Tongue (tissue), 2 donors: ENCODE measurements around the gene RRM2. TPM values are rescaled to one million over a fixed set of nuclear protein-coding genes. Genes with fewer than 3 reads are reported as not detected.
"Not testable (repeated sequence)": the region's sequence is repeated elsewhere in the genome, so short reads cannot be mapped to it uniquely, and the experiment has no call there.

Experiments
- DNase-seq: peaks from one replicate; pipeline ENCODE4 v3.0.0-alpha.2; 2015
- total RNA-seq: library from RNA; depleted of rRNA; stranded (reverse); fragments of >200 nt; gene quantifications from one replicate; pipeline ENCODE4 v1.2.3, GENCODE V29; 2014

The RRM2 gene
- total RNA-seq, 1 donor from 2014 or later: 20.3 TPM

GRCh38 chr2:10132596-10132995 is 10.1 kb downstream of the RRM2 start:
- no peak for DNase-seq

DNA sequence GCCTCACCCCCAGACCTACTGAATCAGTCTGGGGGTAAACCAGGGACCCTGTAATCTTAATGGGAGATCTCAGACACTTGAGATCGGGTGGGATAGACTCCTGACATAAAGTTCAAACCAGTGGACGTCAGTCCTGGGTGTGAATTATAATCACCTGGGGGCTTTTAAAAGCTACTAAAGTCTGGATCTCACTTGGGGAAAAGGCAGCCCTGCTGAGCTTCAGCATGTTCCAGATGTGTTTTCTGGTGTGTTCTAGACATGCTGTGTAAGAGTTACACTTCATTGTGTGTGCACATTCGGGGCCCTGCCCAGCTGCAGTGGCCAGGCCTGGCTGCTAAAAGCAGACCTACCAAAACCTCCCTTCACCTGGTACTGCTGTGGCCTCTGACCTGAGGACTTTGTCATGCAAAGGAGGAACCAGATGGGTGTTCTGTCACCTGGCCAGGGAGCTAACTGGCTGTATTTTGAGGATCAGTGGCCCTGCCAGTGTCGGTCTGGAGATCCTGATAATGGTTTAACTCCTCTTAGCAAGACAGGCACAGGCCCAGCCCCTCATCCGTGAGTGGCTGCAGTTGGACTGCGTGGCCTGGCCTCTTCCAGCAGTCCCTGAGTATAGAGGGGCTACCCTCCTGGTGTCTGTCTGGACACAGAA is 10.6 kb downstream of the RRM2 start:
- no peak for DNase-seq

DNA sequence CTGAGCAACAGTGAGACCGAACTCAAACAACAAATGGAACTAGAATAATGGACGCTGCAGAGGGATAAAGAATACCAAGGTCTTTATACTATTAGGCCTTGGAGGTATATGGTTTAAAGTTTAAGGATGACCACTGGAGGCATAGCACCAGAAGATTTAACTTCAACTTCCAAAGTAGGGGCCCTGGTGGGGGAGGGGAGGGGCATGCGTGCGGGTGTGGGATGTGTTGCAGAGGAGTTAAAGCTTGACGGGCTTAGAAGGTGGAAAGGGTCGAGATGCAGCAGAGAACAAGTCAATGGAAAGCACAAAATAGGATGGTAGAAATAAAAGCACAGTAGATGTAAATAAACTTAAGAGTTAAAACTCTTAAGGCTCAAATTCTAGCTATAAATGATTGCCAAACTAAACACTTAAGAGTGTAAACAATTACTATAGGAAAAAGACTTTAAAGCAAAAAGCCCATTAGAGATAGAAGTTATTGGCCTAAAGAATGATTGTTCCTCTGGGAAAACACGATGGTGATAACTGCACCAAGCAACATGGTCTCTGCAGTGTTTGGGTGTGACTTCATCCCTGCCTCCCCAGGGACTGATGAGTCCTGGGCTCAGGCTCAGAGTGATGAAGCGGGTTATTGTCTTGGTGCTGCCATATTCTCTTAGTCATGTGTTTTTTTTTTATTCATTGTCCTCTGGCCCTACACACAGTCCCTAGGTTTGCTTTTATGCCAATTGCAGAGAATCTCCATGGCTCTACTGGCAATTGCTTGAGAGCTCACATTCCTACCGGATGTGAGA is 13.0 kb downstream of the RRM2 start:
- no peak for DNase-seq

DNA sequence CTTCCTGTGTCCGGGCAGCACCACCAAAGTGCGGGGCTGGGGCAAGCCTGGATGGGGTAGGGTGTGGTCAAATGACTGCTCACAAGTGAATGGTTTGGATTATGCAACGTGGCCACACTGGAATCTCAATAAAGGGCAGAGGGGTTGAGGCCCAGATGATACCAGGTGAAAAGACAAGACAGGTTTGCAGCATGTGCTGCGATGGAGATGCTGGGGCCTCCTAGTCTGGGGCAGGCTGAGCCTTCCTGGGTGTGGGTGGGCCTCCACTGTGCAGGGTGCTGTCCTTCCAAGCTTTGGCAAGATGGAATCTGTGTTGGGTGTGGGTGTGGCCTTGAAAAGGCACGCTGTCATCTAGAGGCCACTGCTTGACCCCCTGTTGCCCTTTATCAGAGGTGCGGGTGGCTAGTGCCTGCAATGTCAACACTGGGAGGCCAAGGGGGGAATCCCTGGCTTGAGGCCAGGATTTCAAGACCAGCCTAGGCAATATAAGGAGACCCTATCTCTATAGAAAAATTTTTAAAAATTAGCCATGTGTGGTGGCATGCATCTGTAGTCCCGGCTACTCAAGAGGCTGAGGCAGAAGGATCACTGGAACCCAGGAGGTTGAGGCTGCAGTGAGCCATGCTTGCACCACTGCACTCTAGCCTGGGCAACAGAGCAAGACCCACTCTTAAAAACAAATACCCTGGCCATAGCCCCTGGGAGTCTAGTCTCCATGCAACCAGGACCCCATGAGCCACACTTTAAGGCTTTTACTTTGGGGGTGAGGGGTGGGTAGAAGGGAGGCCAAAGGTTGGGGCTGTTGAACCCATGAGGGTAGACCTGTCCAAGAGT is 13.8 kb downstream of the RRM2 start:
- DNase-seq: no peak

DNA sequence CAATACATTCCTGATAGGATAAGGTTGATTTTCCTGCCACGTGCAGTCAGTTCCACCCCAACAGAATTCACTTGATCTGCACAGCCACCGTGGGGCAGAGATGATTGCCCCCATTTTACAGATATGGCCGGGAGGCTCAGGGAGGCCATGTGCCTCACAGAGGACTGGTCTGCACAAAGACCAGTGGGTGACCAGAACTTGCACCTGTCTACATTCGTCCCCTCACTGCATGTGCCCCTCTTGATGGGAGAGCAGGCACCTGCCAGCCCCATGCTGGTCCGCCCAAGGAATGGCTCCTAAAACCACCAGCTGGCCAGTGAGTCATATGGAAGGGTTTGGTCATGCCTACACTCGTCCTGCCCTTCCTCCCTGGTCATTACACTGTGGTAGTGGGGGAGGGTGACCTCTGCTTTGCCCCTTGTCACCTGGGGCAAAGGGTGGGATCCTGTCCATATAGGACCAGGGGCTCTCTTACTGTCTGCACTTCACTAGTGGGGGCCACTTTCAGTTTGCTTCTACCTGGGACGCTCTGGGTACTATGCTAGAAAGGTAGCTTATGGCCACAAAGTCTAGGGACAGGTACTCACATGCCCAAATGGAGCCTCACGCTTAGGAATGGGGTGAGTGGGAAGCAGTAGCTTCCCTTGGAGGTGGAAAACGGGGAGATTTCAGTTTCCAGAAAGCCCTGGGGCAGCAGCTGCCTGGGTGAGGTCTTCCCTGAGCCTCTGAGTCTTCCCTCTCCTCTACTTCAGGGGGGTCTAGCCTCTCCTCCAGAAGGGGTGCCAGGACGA is 14.7 kb downstream of the RRM2 start:
- no peak for DNase-seq

- DNase-seq: no peak
These were observed 17.0 kb downstream of the RRM2 start for GRCh38 chr2:10139536-10139935.

DNA sequence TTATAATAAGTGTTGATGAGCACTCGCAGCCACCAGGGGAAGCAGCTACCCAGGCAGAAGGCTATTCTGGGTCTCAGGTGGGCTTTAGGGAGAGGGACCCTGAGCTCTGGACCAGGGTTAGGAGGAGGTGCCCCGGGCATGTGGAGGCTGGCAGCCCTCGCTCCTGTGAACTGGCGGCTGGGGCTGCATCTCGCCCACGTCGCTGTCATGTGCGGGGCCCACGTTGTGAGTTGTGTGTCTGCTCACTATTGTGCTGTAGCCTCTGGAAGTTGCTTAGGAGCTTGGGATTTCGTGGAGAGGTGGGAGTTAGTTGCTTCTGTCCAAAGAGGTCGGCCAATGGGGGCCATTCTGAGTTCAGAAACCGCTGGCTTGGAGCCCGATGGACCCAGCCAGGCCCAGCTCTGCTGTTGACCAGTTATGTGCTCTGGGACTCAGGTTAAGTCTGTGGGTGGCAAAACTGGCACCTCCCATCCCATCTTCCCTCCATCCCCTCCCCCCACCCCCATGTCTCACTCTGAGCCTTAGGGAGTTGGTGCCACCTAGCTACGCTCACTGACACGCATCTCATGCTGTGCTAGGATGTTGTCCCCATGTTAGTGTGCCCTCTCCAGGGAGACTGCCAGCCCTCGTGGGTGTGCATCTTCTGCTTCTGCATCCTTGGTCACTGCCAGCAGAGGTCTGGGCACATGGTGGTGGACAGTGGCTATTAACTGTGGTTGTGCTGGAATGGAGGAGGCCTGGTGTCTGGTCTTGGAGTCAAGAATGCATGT is 18.5 kb downstream of the RRM2 start:
- DNase-seq: no peak

GRCh38 chr2:10141736-10142639 is 19.4 kb downstream of the RRM2 start:
- no peak for DNase-seq

- DNase-seq: no peak
These were observed 20.1 kb downstream of the RRM2 start for GRCh38 chr2:10142640-10142965.

DNA sequence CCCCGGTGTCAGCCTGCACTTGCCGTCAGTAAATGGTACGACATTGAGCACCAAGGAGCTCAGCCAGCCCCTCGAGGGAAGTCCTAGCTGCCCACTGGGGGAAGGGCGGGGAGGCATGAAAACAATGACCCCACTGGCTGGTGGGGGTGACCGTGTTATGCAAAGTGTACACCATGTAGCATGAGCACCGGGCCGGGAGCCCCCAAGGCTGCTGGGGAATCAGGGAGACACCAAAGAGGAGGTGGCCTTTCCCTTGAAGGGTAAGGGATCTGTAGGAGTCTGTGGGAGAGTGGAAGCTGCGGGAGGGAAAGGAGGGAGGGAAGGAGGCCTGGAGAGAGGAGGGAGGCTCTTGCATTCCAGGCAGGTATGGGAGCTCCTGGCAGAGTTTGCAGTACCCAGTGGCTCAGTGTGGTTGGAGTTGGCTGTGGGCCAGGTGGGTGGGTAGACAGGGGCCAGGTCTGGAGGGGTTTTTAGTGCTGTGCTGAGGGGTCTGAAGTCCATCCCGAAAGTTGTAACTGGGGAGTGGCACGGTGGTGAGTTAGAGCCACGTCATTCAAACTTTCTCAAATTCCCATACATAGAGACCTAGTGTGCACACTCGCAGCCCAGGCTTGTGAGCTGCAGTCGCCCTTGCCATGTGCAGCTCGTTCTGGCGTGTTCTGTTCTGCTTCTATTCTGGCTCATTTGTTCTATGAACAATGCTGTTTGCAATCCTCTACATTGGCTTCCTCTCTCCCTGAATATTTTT is 22.4 kb downstream of the RRM2 start:
- no peak for DNase-seq

GRCh38 chr2:10145519-10146357 is 23.2 kb downstream of the RRM2 start:
- DNase-seq: no peak

DNA sequence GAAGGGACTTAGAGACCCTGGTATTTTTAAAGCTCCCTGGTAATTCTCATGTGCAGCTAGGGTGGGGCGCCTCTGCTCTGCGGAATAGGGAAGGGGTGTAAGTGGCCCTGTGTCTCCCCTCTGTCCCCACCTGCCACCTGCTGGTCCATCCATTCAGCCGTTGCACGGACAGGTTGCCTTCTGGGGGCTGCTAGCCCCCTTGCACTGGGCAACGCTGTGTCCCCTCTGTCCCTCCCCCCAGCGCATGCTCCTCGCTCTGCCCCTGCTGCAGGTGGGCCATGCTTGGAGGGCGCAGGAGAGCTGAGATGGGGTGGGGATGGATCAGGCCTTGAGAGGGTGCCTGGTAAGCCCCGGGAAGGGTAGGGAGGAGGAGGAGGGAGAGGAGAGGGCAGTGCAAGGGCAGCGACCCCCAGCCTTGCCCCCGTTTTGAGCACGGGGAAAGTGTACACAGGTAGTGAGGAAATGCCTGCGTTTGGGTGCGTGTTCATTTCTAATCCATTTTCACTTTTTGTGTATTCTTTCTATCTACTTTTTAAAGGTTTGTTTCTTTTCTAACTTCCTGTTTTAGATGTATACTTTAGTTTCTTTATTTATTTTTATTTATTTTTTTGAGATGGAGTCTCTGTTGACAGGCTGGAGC is 23.9 kb downstream of the RRM2 start:
- no peak for DNase-seq

GRCh38 chr2:10147050-10147660 is 24.6 kb downstream of the RRM2 start:
- not testable (repeated sequence) for DNase-seq

GRCh38 chr2:10148268-10148667 is 25.7 kb downstream of the RRM2 start:
- DNase-seq: no peak

DNA sequence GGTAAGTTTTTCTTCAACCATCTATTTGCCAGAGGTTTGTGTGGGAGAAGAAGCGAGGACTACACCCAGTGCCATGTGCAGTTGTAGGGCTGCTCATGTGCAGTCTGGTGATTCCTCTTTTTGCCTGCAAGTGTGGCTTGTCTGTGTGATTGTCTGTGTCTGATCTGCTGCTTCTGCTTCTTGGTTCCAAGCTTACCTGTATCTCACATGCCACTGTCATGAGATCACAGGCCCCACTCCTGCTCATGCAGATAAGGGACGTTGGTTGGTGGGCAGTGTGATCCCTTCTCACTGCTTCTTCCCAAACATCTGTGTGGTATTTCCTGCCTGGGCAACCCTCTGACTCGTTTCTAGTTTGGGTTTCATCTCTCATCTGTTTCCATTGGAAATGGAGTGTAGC is 27.1 kb downstream of the RRM2 start:
- DNase-seq: no peak

DNA sequence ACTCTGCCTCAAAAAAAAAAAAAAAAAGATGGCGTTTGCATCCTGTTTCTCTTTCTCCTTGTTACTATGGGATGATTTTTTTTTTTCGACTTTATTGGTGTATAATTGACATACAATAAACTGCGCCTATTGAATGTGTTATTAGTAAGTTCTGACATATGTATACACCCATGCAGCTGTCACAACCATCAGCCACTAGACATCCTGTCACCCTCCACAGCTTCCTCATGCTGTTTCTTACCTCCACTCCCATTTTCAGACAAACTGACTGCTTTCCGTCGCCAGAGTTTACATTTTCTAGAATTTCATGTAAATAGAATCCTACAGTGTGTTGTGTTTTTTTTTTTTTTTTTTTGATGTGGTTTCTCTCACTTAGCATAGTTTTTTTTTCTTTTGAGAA is 27.9 kb downstream of the RRM2 start:
- DNase-seq: no peak

DNA sequence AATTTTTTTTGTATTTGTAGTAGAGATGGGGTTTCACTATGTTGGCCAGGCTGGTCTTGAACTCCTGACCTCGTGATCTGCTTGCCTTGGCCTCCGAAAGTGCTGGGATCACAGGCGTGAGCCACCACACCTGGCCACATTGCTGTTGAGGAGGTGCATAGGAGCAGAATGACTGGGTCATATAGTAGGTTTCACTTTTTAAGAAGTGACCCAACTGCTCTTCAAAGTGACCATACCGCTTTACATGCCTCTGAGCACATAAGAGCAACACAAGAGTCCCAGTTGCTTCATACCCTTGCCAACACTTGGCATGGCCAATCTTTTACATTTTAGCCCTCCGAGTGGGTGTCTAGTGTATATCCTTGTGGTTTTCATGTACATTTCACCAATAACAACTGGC is 28.9 kb downstream of the RRM2 start:
- no peak for DNase-seq

DNA sequence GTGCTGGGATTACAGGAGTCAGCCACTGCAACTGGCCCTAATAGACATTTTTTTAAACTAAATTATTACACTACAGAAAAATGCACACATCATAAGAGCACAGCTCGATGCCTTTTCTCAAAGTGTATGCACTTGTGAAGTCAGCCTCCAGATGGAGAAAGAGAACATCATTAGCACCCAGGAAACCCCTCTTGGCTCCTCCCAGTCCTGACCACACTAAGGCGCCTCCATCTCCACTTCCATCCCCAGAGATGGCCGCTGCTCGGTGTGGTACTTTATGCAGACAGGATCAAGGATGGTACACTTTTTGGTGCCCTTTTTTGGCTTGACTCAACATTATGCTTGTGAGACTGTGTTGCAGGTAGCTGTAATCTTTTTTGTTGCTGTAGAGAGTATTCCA is 34.8 kb downstream of the RRM2 start:
- no peak for DNase-seq
